Measurements from ENCODE around the gene MPP2. TPM values are rescaled to one million over a fixed set of nuclear protein-coding genes. Genes with fewer than 3 reads are reported as not detected.

MPP2 gene
- total RNA-seq, 4 donors from 2014 or later: 0.18 to 3.6 (median 0.54) TPM

DNA sequence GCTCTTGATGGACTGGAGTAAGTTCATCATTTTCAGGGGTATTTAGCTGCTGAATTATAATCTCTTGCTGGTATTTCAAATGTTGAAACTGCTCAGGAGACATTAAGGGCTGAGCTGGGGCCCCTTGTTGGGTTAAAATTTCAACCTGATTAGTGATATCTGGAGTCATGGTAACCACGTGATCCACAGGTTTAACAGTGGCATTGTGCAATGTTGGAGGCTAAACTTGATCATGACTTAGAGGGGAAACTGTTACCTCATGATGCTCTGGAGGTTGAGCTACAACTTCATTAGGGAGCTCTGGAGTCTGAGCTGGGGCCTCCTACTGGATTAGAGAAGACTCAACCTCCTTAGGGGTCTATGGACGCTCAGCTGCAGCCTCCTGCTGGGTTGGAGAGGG lies 17.2 kb upstream of the MPP2 start:
- 55 to 86% methylated on average over 2 of the region's 2 CpGs for WGBS, 2 donors
- no peak for TF ChIP-seq POLR2A (IDR thresholded peaks at IDR 0.05)
- TF ChIP-seq, protein P1, sequence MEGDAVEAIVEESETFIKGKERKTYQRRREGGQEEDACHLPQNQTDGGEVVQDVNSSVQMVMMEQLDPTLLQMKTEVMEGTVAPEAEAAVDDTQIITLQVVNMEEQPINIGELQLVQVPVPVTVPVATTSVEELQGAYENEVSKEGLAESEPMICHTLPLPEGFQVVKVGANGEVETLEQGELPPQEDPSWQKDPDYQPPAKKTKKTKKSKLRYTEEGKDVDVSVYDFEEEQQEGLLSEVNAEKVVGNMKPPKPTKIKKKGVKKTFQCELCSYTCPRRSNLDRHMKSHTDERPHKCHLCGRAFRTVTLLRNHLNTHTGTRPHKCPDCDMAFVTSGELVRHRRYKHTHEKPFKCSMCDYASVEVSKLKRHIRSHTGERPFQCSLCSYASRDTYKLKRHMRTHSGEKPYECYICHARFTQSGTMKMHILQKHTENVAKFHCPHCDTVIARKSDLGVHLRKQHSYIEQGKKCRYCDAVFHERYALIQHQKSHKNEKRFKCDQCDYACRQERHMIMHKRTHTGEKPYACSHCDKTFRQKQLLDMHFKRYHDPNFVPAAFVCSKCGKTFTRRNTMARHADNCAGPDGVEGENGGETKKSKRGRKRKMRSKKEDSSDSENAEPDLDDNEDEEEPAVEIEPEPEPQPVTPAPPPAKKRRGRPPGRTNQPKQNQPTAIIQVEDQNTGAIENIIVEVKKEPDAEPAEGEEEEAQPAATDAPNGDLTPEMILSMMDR (IDR thresholded peaks at IDR 0.05): no peak
- no peaks in the 10 kb centered on the region for H3K36me3 ChIP-seq
- no peak overlapping the region for H3K27ac ChIP-seq
- no peaks in the 10 kb centered on the region for H3K9me3 ChIP-seq
- intact Hi-C loops (cut with DNase I): loop anchor here (10.0 kb wide), 1 partner anchor 240 kb away; no protein-coding TSS in a partner anchor
- H3K4me1 ChIP-seq: peaks cover 9 to 12% (median 9%) of the 10 kb centered on the region in 3 donors
- peaks cover 0 to 68% (median 0%) of the 10 kb centered on the region in 4 donors for H3K27me3 ChIP-seq
- no peak overlapping the region for H3K4me3 ChIP-seq
- DNase-seq: no peak

DNA sequence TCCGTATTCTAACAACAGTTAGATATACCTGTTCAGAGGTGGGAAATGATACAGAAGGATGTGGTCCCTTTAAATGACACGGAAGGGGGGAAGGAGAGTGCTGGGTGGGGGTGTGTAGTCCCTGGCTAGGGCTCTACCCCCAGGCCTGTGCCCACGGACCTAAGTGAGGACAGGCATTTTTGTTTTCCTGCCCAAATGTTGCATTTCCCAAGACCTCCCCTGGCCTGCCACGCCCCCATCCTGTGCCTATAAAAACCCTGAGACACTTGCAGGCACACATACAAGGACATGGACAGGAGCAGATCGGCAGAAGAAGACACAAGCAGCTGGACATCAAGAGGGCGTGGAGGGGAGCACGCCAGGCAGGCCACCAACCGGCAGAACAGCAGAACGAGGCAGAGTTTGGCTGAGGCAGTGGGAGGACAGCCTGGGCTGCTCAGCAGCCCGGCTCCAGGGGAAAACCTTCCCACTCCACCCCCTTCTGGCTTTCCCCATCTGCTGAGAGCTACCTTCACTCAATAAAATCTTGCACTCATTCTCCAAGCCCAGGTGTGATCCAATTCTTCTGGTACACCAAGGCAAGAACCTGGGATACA lies 13.3 kb upstream of the MPP2 start:
- no peak for DNase-seq
- no peak overlapping the region for H3K27ac ChIP-seq
- peaks cover 0 to 11% (median 5%) of the 10 kb centered on the region in 3 donors for H3K4me1 ChIP-seq
- TF ChIP-seq, protein P1 (IDR thresholded peaks at IDR 0.05): no peak
- no peak for TF ChIP-seq POLR2A (IDR thresholded peaks at IDR 0.05)
- H3K27me3 ChIP-seq: peaks cover 0 to 58% (median 0%) of the 10 kb centered on the region in 4 donors
- H3K4me3 ChIP-seq: no peak overlapping the region
- 56 to 74% methylated on average over 4 to 10 of the region's 10 CpGs for WGBS, 2 donors
- no peaks in the 10 kb centered on the region for H3K36me3 ChIP-seq
- intact Hi-C loops (cut with DNase I): loop anchor here (10.0 kb wide), 1 partner anchor 244 kb away; no protein-coding TSS in a partner anchor
- no peaks in the 10 kb centered on the region for H3K9me3 ChIP-seq

DNA sequence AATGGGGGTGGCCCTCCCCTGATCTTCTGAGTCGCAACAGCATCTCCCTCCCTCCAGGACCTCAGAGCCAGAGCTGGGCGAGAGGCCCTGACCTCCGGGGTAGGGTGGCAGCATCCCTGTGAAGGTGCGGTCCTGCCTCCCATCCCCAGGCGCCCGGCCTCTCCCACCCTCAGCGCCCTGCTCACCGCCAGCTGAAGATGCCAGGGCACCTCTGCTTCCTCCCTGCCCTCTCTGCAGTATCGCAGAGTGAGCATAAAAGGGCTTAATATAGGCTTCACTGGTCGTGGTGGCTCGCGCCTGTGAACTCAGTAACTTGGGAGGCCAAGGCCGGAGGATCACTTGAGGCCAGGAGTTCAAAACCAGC lies 10.7 kb upstream of the MPP2 start:
- TF ChIP-seq, protein P1 (IDR thresholded peaks at IDR 0.05): no peak
- no peak for TF ChIP-seq POLR2A (IDR thresholded peaks at IDR 0.05)
- WGBS, 2 donors: 71 to 74% methylated on average over 6 to 8 of the region's 13 CpGs
- intact Hi-C loops (cut with DNase I): no loop called here
- peak overlapping the region in 2 of 4 donors; percentile 37 to 46 for H3K4me3 ChIP-seq
- H3K27ac ChIP-seq: no peak overlapping the region
- H3K27me3 ChIP-seq: peaks cover 0 to 44% (median 0%) of the 10 kb centered on the region in 4 donors
- no peak for DNase-seq
- H3K9me3 ChIP-seq: no peaks in the 10 kb centered on the region
- peaks cover 0 to 11% (median 5%) of the 10 kb centered on the region in 3 donors for H3K4me1 ChIP-seq
- H3K36me3 ChIP-seq: no peaks in the 10 kb centered on the region

DNA sequence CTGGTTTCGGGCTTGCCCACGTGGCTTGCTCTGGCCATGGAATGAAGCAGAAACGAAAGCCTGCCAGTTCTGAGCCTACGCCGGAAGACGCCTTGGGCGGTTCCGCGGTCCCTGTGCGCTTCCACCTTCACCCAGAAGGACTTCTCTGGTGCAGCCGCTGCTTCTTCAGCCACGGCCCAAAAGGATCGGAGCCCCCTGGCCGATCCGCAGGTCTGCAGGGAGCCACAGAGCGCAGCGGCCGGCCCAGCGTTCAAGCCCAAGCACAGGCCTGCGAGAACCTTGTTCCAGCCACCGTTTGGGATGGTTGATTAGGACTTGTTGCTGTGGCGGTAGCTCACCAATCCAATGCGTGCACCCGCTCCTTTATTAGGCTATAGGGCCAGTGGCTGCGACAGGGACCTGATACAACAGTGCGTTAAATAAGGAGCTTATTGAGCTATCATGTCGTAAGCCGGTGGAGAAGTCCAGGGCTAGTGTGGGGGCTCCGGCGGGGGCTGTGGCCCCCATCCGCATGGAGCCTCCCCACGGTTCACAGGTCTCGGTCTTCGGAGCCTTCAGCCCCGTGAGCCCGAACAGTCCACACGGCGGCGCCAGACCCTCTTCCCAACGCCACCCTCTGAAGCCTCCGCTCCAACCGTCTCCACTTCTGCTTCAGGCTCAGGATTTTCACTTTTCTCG lies 10.2 kb upstream of the MPP2 start:
- H3K4me3 ChIP-seq: peak overlapping the region; percentile 18 to 46 (median 34)
- no peak for DNase-seq
- H3K27ac ChIP-seq: no peak overlapping the region
- H3K27me3 ChIP-seq: peaks cover 0 to 39% (median 0%) of the 10 kb centered on the region in 4 donors
- 6 to 19% methylated on average over 9 to 22 of the region's 43 CpGs for WGBS, 2 donors
- TF ChIP-seq, protein P1 (IDR thresholded peaks at IDR 0.05): peak in 3 of 6 experiments; percentile 14 to 43 (median 28)
- TF ChIP-seq POLR2A (IDR thresholded peaks at IDR 0.05): no peak
- H3K36me3 ChIP-seq: no peaks in the 10 kb centered on the region
- intact Hi-C loops (cut with DNase I): no loop called here
- H3K9me3 ChIP-seq: no peaks in the 10 kb centered on the region
- peaks cover 0 to 11% (median 5%) of the 10 kb centered on the region in 3 donors for H3K4me1 ChIP-seq

DNA sequence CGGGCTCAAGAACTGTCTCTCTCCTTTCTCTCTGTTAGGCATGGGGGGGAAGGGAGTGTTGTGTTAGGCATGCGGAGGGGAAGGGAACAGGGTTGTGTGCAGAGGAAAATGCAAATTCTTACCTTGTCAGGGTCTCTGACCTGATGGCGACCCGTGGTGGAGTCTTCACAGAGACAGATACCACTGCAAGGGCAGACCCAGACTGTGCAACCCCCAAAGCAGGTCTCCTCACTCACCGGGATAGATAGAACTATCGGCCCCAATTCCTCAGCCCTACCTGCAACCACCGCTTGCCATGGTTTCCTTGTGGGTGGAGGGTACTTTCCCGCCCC lies 9.6 kb upstream of the MPP2 start:
- peak overlapping the region in 1 of 4 donors; percentile 46 for H3K4me3 ChIP-seq
- TF ChIP-seq POLR2A (IDR thresholded peaks at IDR 0.05): no peak
- TF ChIP-seq, protein P1 (IDR thresholded peaks at IDR 0.05): no peak
- intact Hi-C loops (cut with DNase I): no loop called here
- H3K27ac ChIP-seq: no peak overlapping the region
- WGBS, 2 donors: 79 to 86% methylated on average over 3 to 5 of the region's 8 CpGs
- H3K4me1 ChIP-seq: peaks cover 0 to 11% (median 5%) of the 10 kb centered on the region in 3 donors
- no peak for DNase-seq
- H3K27me3 ChIP-seq: peaks cover 0 to 38% (median 0%) of the 10 kb centered on the region in 4 donors
- no peaks in the 10 kb centered on the region for H3K36me3 ChIP-seq
- no peaks in the 10 kb centered on the region for H3K9me3 ChIP-seq
